HG02970 (cell line): ENCODE measurements around the gene BICDL2.
"Not testable (repeated sequence)": the region's sequence is repeated elsewhere in the genome, so short reads cannot be mapped to it uniquely, and the experiment has no call there.

ENCODE experiments used
- ATAC-seq: cut with Tn5 transposase; IDR thresholded peaks from one replicate; pipeline ENCODE4 v1.9.1; 2021; ENCODE audit warnings: mild to moderate bottlenecking, moderate library complexity, moderate number of reproducible peaks; ENCODE audit not compliant: unreplicated experiment, low FRiP score

BICDL2 gene, protein sequence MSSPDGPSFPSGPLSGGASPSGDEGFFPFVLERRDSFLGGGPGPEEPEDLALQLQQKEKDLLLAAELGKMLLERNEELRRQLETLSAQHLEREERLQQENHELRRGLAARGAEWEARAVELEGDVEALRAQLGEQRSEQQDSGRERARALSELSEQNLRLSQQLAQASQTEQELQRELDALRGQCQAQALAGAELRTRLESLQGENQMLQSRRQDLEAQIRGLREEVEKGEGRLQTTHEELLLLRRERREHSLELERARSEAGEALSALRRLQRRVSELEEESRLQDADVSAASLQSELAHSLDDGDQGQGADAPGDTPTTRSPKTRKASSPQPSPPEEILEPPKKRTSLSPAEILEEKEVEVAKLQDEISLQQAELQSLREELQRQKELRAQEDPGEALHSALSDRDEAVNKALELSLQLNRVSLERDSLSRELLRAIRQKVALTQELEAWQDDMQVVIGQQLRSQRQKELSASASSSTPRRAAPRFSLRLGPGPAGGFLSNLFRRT

DNA sequence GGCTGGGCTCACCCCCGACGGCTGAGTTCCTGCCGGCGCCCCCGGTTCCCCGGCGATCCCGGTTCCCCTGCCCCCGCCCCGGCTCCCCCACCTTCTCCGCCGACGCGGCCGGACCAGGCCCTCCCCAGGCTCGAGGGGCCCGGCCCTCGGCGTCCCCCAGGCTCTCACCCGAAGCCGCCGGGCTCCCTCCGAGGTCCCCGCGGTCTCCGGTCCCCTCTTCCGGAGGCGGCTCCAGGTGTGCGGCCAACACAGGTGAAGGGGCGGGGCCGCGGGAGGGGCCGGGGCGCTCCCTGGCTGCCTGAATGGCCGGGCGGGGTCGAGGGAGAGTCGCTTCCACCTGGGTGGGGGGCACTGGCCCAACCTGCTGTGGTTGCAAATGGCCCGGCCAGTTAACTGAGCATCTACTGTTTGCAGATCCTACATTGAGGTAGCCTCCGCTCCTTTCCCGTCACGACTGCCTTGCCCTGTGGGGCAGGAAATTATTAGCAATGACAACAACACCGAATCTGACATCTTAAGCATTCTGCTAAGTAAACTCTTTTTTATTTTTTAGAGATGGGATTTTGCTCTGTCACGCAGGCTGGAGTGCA is at the start of gene BICDL2:
TSS of gene BICDL2 (minus strand) at position 219 of the 590 bp plus-strand sequence. CDS start 1,448 bp downstream, outside the sequence.
- no peak for ATAC-seq

DNA sequence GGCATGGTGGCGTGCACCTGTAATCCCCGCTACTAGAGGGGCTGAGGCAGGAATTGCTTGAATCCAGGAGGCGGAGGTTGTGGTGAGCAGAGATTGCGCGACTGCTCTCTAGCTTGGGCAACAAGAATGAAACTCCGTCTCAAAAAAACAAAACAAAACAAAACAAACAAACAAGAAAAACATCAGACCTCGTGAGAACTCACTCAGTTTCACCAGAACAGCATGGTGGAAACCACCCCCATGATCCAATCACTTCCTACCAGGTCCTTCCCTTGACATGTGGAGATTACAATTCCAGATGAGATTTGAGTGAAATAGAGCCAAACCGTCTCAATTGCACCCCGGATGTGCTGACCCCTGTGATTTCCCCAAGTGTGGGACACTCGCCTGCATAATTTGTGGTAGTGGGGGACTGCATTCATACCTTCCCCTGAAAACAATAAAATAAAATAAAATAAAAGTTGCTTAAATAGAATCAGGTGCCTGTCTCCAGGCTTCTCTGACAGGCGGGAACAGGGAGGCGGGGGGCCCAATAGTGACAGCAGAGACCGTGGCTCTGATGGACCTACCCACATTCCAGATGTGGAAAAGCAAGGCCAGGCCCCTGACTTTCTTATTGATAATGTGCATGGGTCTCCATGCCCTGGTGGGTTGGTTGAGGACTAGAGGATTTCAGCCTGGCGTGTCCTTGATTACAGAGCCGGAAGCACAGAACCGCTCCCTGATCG is 49.3 kb upstream of the BICDL2 start:
- ATAC-seq: no peak

DNA sequence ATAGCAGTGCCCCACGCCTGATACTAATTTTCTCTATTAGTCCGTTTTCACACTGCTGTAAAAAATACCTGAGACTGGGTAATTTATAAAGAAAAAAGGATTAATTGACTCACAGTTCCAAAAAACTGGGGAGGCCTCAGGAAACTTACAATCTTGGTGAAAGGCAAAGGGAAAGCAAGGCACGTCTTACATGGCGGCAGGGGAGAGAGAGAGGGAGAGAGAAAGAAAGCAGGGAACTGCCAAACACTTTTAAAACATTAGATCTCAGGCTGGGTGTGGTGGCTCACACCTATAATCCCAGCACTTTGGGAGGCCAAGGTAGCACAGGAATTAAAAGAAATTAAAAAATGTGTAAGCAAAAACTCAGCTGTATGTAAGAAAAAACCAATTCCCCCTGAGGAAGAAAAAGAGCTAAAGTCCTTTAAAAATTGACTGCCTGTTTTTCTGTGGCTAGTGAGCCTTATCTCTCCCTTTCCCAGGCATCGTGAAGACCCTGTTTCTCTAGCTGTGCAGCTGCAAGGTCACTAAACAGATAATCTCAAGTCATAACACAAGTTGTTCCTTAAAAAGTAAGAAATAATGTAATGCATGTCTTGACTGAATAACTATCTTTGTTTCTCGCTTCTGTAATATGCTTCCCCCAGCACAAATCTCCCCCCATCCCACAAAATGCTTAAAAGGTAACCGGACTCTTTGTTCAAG is 48.4 kb upstream of the BICDL2 start:
- no peak for ATAC-seq

DNA sequence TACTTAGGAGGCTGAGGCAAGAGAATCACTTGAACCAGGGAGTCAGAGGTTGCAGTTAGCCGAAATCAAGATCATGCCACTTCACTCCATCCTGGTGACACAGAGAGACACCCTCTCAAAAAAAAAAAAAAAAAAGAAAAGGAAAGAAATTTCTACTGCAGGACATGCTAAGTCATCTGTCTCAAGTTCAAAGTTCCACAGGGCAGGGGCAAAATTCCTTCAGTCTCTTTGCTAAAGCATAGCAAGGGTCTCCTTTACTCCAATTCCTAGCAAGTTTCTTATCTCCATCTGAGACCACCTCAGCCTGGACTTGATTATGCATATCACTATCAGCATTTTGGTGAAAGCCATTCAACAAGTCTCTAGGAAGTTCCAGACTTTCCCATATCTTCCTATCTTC is 47.7 kb upstream of the BICDL2 start:
- ATAC-seq: no peak

DNA sequence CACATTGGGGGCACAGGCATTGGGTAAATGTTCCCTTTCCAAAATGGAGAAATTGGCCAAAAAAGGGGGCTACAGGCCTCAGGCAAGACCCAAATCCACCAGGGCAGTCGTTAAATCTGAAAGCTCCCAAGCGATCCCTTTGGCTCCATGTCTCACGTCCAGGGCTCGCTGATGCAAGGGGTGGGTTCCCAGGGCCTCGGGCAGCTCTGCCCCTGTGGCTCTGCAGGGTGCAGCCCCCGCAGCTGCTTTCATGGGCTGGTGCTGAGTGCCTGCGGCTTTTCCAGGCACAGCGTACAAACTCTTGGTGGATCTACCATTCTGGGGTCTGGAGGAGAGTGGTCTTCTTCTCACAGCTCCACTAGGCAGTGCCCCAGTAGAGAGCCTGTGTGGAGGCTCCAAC is 46.7 kb upstream of the BICDL2 start:
- ATAC-seq: not testable (repeated sequence)

DNA sequence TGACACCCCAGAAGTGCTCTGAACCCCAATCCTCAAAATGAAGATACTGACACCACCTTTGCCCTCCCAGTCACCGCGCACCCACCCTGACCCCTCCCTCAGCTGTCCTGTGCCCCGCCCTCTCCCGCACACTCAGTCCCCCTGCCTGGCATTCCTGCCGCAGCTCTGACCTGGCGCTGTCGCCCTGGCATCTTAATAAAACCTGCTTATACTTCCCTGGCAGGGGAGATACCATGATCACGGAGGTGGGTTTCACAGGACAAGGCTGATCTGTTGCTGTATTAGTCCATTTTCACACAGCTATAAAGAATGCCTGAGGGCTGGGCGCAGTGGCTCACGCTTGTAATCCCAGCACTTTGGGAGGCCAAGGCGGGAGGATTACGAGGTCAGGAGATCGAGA is 45.2 kb upstream of the BICDL2 start:
- ATAC-seq: not testable (repeated sequence)

DNA sequence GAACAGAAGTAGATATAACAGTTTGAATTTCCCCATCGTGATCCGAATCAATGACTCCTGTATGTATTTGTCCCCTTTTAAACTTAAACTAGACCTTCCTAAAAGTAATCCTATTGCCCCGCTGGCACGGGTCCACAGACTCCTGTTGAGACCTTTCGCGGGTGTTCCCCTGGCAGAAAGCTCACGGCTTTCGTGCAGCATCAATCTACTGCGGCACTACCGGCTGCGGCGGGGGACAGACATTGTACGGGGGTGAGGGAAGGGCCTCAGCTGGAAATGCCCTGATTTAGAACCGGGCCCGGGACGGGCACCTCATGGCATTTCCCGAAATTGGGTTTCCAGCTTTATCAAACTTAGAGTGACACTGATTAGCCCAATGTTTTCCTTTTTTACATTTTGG is 43.3 kb upstream of the BICDL2 start:
- ATAC-seq: no peak

DNA sequence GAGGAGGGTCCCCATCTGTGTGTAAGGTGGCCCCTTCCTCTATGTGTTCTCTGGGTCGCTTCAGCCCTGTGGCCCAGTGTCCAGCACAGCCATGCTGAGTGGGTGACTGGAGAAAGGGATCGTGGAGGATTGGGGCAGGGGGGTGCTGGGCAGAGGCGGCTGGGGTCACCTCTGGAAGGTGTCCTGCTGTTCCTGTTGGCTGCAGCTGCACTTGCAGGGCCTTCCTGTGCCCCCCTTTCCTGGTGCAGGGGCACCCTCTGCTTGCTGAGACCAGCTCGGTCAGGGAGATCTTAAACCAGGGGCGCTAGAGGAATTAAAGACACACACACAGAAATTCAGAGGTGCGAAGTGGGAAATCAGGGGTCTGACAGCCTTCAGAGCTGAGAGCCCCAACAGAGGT is 39.8 kb upstream of the BICDL2 start:
- ATAC-seq: no peak

DNA sequence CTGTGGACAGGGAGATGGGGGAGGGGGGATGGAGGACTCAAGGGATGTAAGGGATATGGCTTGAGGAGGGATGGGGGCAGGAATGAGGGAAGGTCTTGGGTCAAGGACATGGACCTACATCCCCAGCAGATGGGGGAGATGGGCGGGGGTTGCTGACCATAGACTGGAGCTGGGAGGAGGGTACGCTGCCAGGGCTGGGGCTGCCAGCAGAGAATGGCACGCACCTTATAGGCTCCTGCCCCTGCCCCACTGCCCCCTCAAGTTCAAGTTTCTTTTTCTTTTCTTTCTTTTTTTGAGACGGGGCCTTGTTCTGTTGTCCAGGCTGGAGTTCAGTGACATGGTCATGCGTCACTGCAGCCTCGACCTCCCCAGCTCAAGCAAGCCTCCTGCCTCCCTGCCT is 39.2 kb upstream of the BICDL2 start:
- not testable (repeated sequence) for ATAC-seq

DNA sequence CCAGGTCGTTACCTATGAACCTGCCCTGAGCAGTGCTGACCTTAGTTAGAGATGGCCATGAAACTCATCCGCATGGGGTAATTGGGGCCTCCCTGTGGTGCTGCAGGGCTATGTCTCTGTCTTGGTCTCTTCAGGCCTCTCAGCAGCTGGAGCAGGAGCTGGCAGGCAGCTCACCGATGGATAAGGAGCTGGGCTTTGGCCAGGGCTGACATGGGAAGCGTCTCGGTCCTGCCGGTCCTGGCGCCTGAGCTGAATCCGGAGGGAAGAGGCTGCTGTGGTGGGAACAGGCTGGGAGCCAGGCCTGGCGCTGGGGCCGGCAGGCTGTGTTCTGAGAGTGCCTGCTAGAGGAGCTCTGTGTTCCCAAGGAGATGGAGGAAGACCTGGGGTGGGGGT is 38.8 kb upstream of the BICDL2 start:
- ATAC-seq: no peak

DNA sequence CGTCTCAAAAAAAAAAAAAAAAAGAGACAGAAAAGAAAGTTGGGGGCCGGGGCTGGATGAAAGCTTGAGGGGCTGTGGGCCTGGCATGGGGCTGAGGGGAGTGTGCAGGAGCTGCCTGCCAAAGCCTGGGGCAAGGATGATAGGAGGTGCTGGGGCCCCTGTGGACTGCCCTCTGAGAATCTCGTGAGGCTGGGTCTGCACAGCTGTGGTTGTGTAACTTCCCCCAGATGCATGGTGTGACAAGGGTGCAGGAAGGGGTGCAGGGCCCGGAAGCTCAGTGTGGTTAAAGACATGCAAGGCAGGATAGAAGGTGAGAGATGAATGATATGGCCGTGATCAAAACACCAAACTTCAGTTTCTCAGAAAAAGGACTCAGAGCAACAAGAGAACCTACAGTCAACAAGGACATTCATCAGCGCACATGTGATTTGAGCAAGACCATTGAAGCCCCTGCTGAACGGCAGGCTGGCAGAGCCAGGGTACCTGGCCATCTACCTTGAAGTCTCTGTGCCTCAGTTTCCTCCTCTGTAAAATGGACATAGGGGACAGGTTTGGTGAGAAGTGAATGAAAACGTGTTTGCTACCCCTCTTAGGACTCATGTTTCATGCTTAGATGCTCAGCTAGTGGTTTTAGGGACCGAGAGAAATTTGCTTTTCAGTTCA is 38.2 kb upstream of the BICDL2 start:
- no peak for ATAC-seq

DNA sequence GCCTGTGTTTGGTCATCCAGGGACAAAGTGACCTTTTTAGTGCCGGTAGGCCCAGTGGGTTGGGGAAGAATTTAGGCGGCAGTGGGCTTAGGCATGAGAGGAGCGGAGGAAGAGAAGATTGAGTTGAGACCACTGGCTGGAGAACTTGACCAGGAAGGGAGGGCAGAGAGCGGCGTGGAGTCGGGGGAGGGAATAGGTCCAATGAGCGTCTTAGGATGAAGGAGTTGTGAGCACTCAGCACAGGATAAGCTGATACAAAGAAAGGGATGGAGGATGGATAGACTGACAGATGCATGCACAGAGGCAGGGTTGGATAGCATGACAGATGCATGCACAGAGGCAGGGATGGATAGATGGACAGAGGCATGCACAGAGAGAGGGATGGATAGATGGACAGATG is 36.7 kb upstream of the BICDL2 start:
- no peak for ATAC-seq

DNA sequence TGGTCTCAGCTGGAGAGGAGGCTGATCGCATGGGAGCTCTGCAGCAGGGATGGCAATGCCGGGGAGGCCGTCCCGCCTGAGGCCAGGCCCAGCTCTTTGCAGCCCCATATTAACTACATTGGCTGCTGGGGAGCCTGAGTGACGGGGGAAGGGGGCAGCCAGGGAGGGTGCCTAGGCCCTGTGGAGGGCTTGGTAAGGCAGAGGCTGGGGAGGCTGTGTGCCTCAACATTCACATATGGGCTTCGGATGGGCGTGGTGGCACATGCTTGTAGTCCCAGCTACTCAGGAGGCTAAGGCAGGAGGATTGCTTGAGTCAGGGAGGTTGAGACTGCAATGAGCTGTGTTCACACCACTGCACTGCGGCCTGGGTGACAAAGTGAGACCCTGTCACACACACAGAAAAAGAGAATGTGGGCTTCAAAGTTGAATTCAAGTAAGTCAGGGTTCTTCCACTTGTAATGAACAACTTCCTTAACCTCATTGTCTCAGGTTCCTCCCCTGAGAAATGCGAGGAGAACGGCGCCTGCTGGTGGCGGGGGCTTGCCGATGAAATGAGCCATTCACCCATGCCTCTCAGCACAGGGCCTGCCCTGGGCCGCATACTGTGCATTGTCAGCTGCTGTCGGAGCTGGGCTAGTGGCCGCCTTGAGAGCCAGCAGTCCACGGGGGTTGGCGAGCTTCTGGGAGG is 36.0 kb upstream of the BICDL2 start:
- ATAC-seq: not testable (repeated sequence)

DNA sequence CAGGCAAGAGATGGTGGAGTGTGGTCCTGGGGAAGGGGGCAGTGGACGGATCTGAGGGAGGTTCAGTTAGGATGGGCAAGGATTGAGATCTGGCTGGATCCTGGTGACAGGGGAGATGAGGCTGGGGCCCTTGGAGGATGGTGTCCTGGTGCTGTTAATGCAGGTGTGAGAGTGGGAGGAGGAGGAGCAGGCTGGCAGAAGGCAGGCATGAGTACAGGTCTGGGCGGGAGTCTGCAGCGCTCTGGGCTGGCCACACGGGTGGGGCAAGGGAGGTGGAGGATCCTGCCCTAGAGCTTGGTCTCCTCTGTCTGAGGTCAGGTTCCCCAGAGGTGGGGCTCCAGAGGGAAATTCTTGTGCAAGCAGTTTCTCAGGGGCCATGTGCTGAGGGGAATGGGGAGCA is 35.4 kb upstream of the BICDL2 start:
- not testable (repeated sequence) for ATAC-seq

DNA sequence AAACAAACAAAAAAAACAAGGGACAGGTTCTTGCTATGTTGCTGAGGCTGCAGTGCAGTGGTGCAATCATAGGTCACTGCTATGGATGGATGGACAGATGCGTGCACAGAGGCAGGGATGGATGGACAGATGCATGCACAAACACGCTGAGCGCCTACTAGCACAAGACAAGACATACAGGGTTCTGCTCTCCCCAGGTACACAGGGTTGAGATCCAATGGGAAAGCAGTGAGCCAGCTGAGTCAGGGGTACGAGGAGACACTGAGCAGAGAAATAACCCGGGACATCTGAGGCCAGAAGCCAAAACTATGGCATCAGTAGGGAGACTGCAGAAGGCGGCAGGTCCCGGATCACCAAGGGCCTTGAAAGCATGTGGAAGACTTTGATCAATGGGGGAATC is 34.9 kb upstream of the BICDL2 start:
- ATAC-seq: no peak

DNA sequence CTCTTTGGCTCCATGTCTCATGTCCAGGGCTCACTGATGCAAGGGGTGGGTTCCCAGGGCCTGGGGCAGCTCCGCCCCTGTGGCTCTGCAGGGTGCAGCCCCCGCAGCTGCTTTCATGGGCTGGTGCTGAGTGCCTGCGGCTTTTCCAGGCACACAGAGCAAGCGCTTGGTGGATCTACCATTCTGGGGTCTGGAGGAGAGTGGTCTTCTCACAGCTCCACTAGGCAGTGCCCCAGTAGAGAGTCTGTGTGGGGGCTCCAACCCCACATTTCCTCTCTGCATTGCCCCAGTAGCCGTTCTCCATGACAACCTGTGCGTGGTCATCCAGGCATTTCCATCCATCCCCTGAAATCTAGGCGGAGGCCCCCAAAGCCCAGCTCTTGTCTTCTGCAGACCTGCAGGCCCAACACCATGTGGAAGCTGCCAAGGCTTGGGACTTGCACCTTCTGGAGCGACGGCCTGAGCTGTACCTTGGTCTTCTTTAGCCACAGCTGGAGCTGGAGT is 33.9 kb upstream of the BICDL2 start:
- no peak for ATAC-seq

DNA sequence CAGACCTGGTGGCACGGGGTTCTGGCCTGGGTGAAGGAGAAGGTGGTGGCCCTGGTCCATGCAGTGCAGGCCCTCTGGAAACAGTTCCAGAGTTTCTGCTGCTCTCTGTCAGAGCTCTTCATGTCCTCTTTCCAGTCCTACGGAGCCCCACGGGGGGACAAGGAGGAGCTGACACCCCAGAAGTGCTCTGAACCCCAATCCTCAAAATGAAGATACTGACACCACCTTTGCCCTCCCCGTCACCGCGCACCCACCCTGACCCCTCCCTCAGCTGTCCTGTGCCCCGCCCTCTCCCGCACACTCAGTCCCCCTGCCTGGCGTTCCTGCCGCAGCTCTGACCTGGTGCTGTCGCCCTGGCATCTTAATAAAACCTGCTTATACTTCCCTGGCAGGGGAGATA is 32.4 kb upstream of the BICDL2 start:
- ATAC-seq: not testable (repeated sequence)

DNA sequence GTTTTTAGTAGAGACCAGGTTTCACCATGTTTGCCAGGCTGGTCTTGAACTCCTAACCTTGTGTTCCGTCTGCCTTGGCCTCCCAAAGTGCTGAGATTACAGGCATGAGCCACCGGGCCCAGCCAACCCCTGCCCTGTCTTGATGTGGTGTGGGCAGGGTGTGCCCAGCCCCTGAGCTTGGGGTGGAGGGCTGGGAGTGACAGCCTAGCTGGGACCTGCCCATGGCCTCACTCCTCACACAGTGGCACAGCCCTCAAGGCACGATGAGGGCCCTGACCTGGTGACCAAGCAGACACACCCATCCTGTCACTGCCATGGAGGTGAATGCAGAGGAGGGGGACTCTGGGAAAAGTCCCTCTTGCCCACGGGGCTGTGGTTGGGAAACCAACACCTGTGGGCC is 31.7 kb upstream of the BICDL2 start:
- no peak for ATAC-seq

DNA sequence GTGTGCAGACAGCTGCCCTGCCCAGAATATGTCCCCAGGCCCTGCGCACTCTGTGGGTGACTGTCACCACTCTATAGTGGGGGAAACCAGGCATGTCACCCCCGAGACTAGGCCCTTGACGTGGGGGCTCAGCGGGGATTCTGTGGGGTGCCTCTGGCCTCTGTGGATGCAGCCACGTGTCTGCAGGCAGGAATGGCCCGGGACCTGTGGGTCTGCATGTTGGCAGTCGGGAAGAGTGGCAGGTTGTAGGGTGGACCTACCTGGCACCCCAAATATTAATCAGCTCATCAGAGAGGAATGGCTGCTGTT is 29.6 kb upstream of the BICDL2 start:
- ATAC-seq: no peak
